Activated T-cell treated with anti-CD3 and anti-CD28 coated beads, Interleukin-2, amount 50 U/mL, for 24 hours (primary cell): Measurements from ENCODE around the gene LSM4.

Experiments
- DNase-seq: peaks from one replicate; pipeline ENCODE4 v3.0.0-alpha.2; 2020
- H3K27ac Mint-ChIP-seq: 2 replicates; pipeline ENCODE4 v1.8.0; 2020; ENCODE audit warnings: mild to moderate bottlenecking, mixed read lengths
- H3K27me3 Mint-ChIP-seq: 2 replicates; pipeline ENCODE4 v1.8.0; 2020; ENCODE audit warnings: mixed read lengths
- H3K36me3 Mint-ChIP-seq: 2 replicates; pipeline ENCODE4 v1.8.0; 2020; ENCODE audit warnings: low read depth, mixed read lengths
- H3K4me1 Mint-ChIP-seq: 2 replicates; pipeline ENCODE4 v1.8.0; 2020; ENCODE audit warnings: low read depth, mixed read lengths
- H3K4me3 Mint-ChIP-seq: 2 replicates; pipeline ENCODE4 v1.8.0; 2020; ENCODE audit warnings: mild to moderate bottlenecking, moderate library complexity, mixed read lengths
- H3K9me3 Mint-ChIP-seq: 2 replicates; pipeline ENCODE4 v1.8.0; 2020; ENCODE audit warnings: mixed read lengths

The LSM4 gene

DNA sequence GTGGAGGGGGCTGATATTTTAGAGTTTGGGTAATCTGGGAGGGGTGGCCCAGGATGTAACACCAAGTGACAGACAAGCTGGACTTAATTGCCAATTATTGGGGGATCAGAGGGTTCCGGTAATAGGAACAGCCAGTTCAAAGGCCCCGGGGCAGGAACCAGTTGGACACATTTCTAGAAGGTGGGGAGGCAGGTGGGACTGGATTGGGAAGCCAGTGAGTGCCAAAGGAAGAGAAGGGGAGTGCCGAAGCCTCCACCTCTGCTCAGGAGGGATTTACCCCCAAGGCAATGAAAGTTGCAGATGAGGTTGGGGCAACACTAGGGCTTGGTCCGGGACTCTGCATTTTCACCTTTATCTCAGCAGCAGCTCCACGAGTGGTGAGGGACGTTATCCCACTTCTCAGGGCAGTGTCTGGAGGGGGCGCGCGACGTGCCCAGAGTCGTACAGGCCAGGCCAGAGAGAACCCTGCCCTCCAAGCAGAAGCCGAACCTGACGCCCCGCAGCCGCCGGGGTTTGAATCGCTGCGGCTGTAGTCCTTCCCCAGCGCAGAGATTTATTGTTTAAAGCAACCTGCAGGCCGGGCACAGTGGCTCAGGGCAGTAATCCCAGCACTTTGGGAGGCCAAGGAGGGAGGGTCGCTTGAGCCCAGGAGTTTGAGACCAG is 35.8 kb downstream of the LSM4 start:
- no peak for DNase-seq
- no peaks in the 10 kb centered on the region for H3K27me3 Mint-ChIP-seq
- H3K36me3 Mint-ChIP-seq = peaks cover 9% of the 10 kb centered on the region
- H3K27ac Mint-ChIP-seq = no peak overlapping the region
- H3K9me3 Mint-ChIP-seq = peaks cover 3% of the 10 kb centered on the region
- H3K4me3 Mint-ChIP-seq = no peak overlapping the region
- H3K4me1 Mint-ChIP-seq = peaks cover 73% of the 10 kb centered on the region

DNA sequence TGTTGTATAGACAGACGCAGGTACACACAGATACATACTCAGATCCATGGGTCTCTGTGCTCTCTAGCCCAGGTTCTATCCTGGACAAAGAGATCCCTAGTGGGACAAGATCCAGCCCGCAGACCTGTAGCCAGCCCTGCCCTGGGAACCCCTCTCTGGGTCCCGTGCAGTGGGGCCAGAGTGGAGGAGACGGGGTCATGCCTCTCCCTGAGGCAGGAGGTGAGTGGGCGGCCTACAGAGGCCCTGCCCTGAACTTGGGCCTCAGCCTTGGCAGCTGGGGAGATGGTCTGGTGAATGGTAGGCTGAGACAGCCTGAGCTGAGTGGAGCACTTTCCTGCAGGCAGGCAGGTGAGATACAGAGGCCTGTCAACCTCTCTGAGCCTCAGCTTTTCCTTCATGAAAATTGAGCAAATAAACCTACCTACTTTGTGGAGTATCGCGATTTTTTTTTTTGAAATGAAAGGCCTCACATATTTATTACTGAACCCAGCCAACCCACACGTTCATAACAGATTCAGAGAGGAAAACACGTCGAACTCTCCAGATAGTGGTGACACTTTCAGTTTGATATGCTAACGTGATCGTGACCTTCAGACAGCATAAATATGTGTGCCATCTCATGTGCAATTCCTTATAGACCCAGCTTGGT is 38.0 kb downstream of the LSM4 start:
- Mint-ChIP-seq H3K9me3 (peaks cover 3% of the 10 kb centered on the region), H3K27me3 (no peaks in the 10 kb centered on the region), H3K4me1 (peaks cover 57% of the 10 kb centered on the region), H3K27ac (peak overlapping the region; percentile 96), H3K36me3 (peaks cover 10% of the 10 kb centered on the region), H3K4me3 (peak overlapping the region; percentile 26)
- peak; percentile 78 for DNase-seq

DNA sequence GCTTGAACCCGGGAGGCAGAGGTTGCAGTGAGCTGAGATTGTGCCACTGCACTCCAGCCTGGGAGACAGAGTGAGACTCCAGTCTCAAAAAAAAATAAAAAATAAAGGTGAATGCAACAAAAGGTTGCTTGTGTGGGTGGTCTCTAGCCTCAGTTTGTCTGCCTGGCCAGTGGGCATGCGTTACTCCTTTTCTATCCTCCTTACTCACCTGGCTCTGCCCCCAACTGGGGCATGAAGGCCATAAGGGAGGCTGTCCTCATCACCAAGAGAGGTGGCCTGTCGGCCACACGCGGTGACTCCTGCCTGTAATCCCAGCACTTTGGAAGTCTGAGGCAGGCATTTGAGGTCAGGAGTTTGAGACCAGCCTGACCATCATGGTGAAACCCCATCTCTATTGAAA is 39.5 kb downstream of the LSM4 start:
- peaks cover 3% of the 10 kb centered on the region for H3K9me3 Mint-ChIP-seq
- no peaks in the 10 kb centered on the region for H3K27me3 Mint-ChIP-seq
- peak overlapping the region; percentile 98 for H3K27ac Mint-ChIP-seq
- peak overlapping the region; percentile 81 for H3K4me3 Mint-ChIP-seq
- peaks cover 25% of the 10 kb centered on the region for H3K36me3 Mint-ChIP-seq
- DNase-seq = no peak
- H3K4me1 Mint-ChIP-seq = peaks cover 59% of the 10 kb centered on the region

DNA sequence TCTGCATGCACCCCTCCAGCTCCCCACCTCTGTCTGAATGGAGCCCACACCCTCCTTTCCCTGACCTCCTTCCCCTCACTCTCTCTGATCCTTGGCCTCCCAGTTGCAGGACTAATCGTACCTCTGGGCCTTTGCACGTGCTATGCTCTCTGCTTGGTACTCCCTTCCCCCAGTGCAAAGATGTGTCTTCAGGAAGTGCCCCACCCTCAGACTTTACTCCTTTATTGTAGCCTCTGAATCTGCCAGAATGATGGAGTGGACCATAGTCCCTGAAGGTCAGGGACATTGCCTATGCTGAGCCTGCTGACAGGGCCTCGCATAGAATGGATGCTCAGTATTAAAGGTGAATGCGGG is 40.1 kb downstream of the LSM4 start:
- Mint-ChIP-seq H3K36me3 (peaks cover 30% of the 10 kb centered on the region), H3K4me1 (peaks cover 60% of the 10 kb centered on the region), H3K4me3 (peak overlapping the region; percentile 81), H3K27ac (peak overlapping the region; percentile 98), H3K27me3 (no peaks in the 10 kb centered on the region), H3K9me3 (peaks cover 3% of the 10 kb centered on the region)
- DNase-seq = peak; percentile 55

DNA sequence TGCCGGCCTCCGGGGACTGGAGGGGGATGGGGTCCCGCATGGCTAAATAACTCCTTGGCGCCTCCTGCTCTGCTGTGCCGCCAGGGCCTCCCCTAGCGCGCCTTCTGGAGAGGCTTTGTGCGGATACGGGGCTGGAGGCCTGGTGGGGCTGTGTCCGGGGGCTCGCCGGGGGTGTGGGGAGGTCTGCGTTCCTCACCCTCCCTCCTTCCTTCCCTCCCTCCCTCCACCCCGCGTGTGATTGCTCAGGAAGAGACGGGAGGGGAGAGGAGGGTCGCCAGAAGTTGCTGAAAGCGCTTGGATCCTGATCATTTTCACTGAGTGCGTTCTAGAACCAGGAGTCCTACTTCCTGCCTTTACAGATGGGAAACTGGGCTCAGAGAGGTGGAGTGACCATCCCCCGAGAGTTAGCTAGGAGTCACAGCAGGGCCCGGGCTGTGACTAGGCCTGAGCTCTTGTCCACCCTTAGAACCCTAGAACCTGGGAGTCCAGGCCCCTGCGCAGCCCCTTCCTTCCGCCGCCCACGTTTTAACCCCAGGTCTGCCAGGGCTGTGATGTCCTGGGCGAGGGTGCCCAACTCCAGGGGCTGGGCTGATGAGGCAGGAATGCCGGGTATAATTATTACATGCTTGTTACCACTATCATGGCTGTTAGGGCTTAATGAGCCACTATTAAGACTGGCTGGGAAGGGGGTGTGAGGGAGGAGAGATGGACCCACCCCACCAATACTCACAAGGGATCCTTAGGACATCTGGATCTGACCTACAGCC is 40.7 kb downstream of the LSM4 start:
- Mint-ChIP-seq H3K27ac (peak overlapping the region; percentile 98), H3K4me3 (peak overlapping the region; percentile 81), H3K27me3 (no peaks in the 10 kb centered on the region), H3K9me3 (peaks cover 3% of the 10 kb centered on the region), H3K4me1 (peaks cover 56% of the 10 kb centered on the region), H3K36me3 (peaks cover 35% of the 10 kb centered on the region)
- DNase-seq = peak; percentile 71

DNA sequence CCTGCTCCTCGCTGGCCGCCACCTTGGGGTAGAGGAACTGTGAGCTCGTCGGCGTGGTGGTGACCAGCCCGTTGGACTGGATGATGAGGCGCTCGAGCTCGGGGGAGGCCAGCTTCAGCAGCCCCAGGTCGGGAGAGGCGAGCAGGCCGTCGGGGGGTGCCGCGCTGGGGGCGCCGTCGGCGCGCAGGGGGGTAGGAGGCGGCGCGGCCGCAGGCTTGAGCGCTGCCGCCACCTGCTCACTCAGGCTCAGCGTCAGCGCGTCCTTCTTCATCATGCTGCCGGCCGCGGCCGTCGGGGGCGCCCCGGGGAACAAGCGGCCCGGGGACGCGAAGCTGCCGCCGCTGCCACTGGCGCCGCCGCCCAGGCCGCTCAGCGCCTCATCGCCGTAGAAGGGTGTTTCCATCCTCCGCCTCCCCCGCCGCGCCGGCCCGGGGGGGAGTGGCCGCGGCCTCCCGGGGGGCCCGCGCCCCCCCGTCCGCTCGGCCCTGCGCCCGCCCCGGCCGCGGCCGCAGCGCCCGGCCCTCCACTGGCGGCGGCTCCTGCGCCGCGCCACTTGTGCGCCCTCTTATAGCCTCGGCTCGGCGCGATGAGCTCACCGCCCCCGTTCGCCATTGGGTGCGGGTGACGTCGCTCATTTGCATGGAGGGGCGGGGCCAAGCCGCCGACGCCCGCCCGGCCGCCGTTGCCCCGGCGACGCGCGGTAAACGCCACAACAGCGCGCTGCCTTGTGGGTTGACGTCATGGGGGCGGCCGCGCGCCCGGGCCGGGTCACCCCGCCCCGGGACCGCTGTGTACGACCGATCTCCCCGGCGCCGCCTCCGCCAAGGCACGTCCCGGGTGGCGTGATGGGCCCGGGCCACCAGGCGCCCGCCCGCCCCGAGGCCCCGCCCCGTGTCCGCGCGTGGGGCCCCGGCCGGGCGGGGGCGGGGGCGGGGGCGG is 41.5 kb downstream of the LSM4 start, which contains the start of gene JUND:
Gene JUND, minus strand, starts transcription at position 541 of the 939 bp plus-strand sequence. Its CDS starts 138 bp downstream, at position 403.
- Mint-ChIP-seq H3K4me1 (peaks cover 48% of the 10 kb centered on the region), H3K9me3 (peaks cover 3% of the 10 kb centered on the region), H3K27me3 (no peaks in the 10 kb centered on the region), H3K27ac (peak within 1 kb of the TSS; percentile 98), H3K36me3 (peaks cover 37% of the 10 kb centered on the region), H3K4me3 (peak within 1 kb of the TSS; percentile 98)
- DNase-seq = peak; percentile 97

DNA sequence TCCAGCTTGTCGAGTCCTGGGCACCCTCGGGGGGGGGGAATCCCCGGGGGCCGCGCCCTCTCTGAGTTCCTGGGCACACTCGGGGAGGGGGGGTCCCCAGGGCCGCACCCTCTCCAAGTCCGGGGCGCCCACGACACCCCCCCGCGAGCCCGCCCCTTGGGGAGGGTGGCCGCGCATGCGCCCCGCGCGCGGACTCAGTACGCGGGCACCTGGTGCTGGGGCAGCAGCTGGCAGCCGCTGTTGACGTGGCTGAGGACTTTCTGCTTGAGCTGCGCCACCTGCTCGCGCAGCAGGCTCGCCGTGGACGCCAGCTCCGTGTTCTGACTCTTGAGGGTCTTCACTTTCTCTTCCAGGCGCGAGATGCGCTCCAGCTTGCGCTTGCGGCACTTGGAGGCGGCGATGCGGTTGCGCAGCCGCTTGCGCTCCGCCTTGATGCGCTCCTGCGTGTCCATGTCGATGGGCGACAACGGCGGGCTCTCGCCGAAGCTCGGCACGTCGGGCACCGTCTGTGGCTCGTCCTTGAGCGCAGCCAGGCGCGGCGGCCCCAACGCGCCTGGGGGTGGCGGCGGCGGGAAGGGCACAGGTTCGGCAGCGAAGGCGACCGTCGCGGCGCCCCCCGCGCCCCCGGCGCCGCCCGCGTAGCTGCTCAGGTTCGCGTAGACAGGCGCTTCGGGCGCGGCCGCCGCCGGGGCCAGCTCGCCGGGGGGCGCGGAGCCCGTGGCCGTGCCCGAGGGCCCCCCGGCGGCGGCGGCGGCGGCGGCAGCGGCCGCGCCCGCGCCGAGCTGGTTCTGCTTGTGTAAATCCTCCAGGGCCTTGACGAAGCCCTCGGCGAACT is 42.4 kb downstream of the LSM4 start:
- Mint-ChIP-seq H3K4me1 (peaks cover 49% of the 10 kb centered on the region), H3K27ac (peak overlapping the region; percentile 98), H3K4me3 (peak overlapping the region; percentile 98), H3K9me3 (peaks cover 3% of the 10 kb centered on the region), H3K36me3 (peaks cover 44% of the 10 kb centered on the region), H3K27me3 (no peaks in the 10 kb centered on the region)
- DNase-seq = peak; percentile 86

DNA sequence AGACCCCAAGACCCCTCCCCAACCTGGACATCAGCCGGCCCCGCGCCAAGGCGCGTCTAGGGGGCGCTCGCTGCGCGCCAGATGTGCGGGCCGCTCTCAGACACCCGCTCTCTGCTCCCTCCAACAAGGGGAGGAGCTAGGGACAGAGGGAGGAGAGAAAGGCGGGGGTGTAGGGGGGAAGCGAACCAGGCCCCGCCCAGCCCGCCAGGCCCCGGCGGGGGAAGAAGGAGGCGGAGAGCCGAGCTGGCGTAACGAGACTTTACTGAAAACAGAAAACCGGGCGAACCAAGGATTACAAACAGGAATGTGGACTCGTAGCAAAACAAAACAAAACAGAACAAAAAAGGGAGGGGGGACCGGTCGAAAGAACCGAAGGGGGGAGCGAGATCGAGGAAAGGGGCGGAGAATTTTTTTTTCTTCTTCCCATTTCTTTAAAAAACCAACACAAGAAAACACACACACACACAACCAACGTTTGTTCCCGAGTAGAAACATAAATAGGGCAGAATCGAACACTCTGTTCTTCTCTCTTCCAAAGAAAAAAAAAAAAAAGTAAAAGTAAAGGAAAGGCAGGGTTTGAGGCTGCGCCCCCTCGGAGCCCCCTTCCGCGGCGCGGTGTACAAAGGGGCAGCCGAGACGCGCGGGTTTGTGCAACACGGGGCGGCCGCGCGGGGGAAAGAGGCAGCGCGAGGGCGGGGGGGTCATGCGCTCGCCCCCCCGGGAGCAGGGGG is 43.2 kb downstream of the LSM4 start:
- Mint-ChIP-seq H3K9me3 (no peaks in the 10 kb centered on the region), H3K27ac (peak overlapping the region; percentile 98), H3K27me3 (no peaks in the 10 kb centered on the region), H3K36me3 (peaks cover 48% of the 10 kb centered on the region), H3K4me1 (peaks cover 49% of the 10 kb centered on the region), H3K4me3 (peak overlapping the region; percentile 98)
- DNase-seq = peak; percentile 93

DNA sequence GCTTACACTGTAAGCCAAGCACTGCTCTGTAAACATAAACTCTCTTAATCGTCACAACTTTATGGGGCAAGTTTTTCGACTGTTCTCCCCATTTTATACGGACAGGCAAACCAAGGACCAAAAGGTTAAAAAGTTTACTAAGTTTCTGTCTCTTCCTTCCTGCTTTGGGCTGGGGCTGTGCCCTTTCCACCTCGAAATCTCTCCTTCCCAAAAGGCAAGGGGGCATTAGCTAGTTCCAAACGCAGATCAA is 43.7 kb downstream of the LSM4 start:
- peak overlapping the region; percentile 98 for H3K4me3 Mint-ChIP-seq
- no peaks in the 10 kb centered on the region for H3K9me3 Mint-ChIP-seq
- peaks cover 50% of the 10 kb centered on the region for H3K36me3 Mint-ChIP-seq
- H3K27ac Mint-ChIP-seq = peak overlapping the region; percentile 98
- no peak for DNase-seq
- H3K4me1 Mint-ChIP-seq = peaks cover 51% of the 10 kb centered on the region
- no peaks in the 10 kb centered on the region for H3K27me3 Mint-ChIP-seq

DNA sequence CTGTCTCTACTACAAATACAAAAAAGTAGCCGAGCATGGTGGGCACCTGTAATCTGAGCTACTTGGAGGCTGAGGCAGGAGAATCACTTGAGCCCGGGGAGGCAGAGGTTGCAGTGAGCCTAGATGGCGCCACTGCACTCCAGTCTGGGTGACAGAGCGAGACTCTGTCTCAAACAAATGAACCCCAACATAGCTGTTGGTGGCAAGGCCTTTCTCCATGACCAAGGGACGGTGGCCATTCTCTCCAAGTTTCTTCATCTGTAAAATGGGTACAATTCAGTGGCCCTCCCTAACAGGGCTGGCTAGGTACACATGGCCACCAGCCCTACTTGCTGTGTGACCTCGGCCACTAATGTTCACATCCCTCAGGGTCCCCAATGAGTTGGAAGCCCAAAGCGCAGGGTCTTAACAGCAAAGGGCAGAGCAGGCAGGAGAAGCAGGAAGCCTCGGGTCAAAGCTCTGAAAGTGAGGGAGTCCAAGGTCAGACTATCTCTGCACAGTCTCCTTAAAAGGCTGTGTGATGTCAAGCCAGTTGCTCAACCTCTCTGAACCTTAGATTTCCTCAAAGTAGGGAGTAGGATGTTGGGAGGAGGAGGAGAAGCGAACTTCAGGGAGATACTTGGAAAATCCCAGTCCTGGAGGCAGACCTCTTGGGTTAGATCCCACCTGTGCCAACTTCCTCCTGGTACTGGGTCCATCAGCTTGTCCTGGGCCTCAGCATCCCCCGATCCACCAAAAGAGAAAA is 44.2 kb downstream of the LSM4 start:
- Mint-ChIP-seq H3K4me3 (peak overlapping the region; percentile 98), H3K27ac (peak overlapping the region; percentile 98), H3K36me3 (peaks cover 50% of the 10 kb centered on the region), H3K9me3 (no peaks in the 10 kb centered on the region), H3K27me3 (no peaks in the 10 kb centered on the region), H3K4me1 (peaks cover 51% of the 10 kb centered on the region)
- peak; percentile 64 for DNase-seq

DNA sequence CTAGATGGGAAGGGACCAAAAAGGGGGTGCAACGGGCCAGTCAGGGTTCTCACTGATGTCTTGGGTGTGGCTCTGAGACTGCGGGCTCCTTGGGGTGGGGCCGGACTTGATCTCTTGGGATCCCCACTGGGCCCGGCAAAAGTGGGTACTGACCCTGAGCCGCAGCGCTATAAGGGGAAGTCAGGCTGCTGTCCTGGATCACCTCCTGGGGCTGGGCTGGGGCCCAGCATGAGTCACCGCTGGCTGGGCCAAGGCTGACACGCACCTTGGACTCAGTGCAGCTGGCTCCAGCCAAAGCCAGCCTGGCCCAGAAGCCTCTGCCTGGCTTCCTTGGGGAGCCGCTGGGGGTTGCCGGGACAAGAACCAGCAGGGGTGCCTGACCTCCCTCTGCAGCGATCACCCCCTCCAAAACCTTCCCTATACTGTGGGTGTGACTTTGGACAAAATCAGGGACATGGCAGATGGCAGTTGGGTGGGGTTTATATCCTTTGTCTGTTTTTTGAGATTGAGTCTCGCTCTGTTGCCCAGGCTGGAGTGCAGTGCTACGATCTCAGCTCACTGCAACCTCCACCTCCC is 48.0 kb downstream of the LSM4 start:
- Mint-ChIP-seq H3K36me3 (peaks cover 47% of the 10 kb centered on the region), H3K4me3 (no peak overlapping the region), H3K9me3 (no peaks in the 10 kb centered on the region), H3K27ac (peak overlapping the region; percentile 82), H3K27me3 (no peaks in the 10 kb centered on the region), H3K4me1 (peaks cover 35% of the 10 kb centered on the region)
- DNase-seq = no peak

DNA sequence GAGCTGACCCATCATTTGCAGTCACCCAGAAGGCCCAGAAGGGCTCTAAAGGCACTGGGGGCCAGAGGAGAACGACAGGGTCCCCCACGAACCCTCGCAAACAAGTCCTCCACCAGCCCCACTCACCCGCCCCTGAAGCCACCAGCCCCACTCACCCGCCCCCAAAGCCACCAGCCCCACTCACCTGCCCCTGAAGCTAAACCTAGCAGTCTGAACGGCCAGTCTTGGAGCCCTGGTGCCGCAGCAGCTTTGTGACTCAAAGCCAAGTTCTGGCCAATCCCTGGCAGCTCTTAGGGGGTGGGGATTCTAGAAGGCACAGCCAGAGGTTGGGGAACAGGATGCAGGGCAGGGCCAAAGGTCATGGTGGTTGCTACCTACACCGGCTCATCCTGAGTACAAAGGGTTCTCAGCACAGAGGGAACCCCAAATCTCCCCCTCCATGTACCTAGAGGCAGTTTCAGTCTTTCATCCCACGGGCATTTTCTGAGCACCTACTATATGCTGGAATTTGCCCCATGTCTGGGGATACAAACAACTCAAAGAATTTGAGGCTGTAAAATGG is 48.6 kb downstream of the LSM4 start, which contains the start of gene IQCN:
Gene IQCN, minus strand, starts transcription at position 234 of the 562 bp plus-strand sequence. CDS start 4,974 bp downstream, outside the sequence.
- Mint-ChIP-seq H3K27me3 (no peaks in the 10 kb centered on the region), H3K27ac (peak within 1 kb of the TSS; percentile 82), H3K4me3 (no peak within 1 kb of the TSS), H3K4me1 (peaks cover 33% of the 10 kb centered on the region), H3K36me3 (peaks cover 41% of the 10 kb centered on the region), H3K9me3 (no peaks in the 10 kb centered on the region)
- DNase-seq = no peak
